GM18517 (cell line): ENCODE results near the gene KCTD2.
A peak's percentile ranks its signal among the peaks of the same experiment; 100 is the strongest.
"Not testable (repeated sequence)": the region's sequence is repeated elsewhere in the genome, so short reads cannot be mapped to it uniquely, and the experiment has no call there.

Source experiments
- ATAC-seq: cut with Tn5 transposase; IDR thresholded peaks from one replicate; pipeline ENCODE4 v1.9.1; 2021; ENCODE audit warnings: mild to moderate bottlenecking, moderate library complexity; ENCODE audit not compliant: unreplicated experiment

The KCTD2 gene

DNA sequence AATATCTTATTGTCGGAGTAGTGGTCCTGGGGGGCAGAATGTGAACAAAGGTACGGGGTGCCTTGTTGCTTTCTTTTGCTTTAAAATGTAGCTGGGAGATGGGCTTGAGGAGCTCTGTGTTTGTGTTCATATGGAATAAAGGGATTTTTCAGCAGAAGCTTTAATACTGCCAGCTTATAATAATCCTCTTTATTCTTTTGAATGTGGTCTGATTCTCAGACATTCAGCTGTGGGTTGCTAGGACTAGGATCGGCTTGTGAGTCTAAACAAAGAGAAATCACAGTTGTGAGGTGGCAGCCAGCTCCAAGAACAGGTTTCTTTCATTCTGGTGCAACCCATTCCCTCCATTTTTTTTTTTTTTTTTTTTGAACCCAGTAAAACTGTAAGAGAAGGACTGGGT, 27.3 kb upstream of the KCTD2 start:
- no peak for ATAC-seq

DNA sequence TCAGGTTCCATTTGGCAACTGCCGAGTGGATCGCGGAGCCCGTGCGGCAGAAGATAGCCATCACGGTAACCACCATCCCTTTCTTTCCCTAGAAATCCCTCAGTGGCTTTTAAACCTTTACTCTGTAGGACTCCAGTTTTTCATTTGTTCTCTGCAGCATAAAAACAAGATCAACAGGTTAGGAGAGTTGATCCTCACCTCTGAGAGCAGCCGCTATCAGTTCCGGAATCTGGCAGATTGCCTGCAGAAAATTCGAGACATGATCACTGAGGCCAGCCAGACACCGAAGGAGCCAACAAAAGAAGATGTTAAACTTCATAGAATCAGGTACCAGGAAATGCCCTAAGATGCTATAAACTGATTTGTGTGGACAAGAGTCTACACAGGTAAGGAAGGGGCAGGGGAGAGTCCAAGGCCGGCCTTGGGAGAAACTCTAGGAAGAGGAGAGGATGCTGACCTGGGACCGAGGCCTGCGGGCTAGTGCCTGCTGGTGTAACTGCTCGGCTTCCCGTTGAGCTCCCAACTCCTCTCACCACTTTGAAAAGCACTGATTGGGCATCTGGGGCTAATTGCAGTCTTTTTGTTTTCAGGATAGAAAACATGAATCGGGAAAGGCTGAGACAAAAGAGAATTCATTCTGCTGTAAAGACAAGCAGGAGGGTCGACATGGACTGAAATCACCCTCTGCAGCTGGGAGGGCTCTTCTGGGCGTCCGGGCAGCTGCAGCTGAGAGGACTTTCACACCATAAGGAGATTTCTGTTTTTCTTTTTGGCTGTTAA, 26.5 kb upstream of the KCTD2 start:
- ATAC-seq: no peak

DNA sequence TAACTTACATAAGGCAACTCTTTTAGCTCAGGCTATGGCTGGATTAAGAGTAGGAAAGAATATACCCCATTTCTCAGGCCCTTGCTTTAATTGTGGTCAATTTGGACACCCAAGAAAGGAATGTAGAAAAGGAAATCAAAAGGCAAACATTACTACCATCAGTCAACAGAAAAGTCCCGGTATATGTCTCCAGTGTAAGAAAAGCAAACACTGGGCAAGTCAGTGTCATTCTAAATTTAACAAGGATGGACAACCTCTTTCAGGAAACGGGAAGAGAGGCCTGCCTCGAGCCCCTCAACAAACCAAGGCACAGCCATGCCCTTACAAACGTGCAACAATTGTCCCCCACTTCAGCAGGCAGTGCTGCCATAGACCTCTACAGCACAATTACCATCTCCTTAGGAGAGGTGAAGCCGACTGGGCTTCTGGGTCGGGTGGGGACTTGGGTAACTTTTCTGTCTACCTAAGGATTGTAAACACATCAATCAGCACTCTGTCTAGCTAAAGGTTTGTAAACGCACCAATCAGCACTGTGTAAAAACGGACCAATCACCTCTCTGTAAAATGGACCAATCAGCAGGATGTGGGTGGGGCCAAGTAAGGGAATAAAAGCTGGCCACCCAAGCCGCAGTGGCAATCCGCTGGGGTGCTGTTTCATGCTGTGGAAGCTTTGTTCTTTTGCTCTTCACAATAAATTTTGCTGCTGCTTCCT, 22.2 kb upstream of the KCTD2 start:
- ATAC-seq: no peak

DNA sequence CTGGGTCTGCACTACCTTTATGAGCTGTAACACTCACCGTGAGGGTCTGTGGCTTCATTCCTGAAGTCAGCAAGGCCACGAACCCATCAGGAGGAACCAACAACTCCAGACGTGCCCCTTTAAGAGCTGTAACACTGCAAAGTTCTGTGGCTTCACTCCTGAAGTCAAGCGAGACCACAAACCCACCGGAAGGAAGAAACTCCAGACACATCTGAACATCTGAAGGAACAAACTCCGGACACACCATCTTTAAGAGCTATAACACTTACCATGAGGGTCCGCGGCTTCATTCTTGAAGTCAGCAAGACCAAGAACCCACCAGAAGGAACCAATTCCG, 21.7 kb upstream of the KCTD2 start:
- not testable (repeated sequence) for ATAC-seq

DNA sequence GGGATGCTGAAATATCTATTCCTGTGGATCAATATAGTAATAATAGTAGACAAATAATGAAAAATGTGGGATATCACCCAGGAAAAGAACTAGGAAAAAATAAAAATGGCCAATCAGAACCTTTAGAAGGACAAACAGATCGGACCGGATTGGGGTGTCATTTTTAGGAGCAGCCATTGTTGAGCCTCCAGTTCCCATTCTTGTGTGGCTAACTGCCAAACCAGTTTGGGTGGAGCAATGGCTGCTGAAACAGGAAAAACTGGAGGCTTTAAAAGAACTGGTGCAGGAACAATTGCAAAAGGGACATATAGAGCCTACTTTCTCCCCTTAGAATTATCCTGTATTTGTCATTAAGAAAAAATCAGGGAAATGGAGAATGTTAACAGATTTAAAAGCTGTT, 20.4 kb upstream of the KCTD2 start:
- not testable (repeated sequence) for ATAC-seq

DNA sequence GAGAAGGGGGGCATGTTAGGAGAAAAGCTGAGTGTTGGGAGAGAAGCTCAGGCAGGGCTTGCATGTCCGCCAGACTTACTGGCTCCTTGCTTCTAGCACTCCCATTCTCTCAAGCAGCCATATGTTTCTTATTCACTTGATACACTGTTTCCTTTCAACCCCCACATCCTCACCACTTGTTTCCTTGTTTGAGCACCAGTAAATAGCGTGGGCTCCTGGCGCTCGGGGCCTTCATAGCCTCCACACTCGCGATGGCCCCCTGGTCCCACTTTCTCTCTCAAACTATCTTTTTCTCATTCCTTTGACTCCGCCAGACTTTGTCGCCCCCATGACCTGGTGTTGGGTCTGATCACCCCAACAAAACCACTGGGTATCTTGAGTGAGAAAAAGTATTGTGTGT, 16.9 kb upstream of the KCTD2 start:
- ATAC-seq: no peak

DNA sequence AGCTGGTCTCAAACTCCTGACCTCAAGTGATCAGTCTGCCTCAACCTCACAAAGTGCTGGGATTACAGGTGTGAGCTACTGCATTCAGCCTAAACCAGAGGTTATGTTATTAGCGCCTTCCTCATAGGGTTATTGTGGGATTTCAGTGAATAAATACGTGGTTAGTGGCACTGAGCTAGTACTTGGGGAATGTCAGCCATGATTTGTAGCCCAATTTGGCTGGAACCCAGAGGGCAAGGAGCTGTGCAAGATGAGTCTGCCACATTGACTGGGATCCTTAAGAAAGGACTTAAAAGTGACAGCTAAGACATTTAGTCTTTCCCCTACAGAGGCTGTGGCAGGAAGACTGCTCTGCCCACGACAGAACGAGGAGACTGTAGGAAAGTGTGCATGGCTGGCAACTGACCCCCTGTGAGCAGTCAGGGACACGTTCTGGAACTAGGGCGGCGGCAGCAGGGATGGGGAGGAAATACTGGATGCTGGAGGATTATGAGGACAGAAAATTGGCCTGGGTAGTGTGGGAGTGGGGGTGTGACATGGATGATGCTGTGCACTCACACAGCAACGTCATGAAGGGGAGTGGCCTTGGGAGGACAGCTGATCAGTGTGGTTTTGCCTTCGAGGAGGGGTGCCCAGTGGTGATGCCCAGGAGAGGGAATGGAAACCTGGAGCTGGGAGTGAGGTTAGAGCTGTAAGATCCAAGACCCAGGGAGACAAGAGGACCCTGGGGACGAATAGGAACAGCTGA, 14.9 kb upstream of the KCTD2 start:
- ATAC-seq: no peak

DNA sequence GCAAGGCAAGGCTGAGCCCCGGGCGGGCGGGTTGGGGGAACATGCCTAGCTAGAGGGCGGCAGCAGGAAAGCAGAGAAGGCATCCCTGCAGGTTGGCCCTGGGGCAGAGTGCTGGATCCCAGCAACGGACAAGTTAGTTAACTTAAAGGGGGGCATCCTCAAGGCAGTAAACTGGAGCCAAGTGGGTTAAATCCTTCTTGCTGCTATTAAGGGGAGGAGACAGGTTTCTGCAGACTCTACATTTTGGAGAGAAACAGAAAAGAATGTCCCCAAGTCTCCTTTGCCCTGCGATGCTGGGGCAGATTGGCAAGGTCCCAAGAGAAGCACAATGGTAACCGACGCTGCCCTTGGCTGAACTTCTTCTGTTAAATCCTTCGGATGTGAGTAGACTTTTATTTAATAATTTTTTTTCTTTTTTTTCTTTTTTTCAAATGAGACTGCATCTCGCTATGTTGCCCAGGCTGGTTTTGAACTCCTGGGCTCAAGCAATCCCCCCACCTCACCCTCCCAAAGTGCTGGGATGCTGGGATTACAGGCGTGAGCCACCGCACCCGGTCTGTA, 14.2 kb upstream of the KCTD2 start:
- no peak for ATAC-seq

DNA sequence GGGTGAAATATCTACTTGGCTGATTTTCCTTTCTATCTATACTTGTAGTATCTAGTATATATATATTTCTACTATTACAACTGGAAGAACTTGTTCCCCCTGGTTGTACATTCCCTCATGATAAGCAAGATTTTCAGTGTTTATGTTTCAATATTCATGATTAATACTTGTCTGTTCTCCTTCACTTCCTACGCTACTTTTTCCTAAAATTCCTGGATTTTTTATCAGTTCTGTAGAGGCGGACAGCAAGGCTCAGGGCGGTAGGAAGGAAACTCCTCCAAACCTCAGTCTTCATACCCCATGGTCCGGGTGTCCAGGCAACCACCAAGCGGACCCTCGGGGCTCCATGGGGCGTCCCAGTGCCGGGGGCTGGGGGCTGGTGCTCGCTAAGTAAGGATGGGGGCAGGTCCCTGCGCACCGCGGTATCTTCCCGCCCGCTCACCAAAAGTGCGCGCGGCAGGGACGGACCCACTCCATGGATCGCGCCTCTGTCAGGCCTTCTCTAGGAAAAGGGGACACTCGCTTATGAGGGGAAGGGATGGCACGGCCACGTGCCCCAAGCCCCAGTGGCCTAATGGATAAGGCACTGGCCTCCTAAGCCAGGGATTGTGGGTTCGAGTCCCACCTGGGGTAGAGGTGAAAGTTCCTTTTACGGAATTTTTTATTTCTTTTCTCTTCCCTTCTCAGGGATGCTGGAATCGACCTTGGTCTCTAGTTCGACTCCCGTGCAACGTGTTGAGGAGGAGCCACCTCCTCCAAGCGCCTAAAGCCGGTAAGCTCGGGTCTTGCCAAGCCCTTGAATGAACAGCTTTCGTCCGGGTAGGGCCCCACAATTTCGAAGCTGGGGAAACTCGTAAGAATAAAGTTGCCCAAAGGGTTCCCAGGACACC, 13.4 kb upstream of the KCTD2 start:
- ATAC-seq: no peak

DNA sequence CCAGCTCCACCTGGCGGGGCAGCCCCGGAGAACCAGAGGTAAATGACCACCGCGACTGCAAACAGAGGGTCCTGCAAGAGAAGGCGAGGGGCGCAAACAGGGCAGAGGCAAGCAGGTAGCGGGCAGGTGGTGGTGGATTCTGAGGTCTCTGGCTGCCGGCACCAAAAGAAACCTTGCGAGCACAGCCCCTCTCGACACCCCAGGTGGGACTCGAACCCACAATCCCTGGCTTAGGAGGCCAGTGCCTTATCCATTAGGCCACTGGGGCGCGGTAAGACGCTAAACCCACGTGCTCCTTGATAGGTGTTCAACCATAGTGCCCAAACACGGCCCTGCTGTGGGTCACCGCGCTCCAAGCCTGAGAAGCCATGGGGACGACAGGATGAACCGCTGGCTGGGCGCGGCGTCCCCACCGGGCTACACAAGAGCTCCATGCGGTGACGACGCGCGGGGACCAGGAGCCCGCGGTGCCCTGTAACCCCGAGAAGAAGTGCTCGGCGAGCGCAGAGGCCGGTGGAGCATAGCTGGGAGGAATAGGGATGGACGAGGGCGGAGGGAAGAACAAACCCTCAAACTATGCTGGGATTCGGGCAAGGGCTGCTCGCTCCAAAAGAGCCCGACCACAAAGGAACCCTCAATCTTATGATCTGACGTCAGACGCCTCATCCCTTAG, 12.7 kb upstream of the KCTD2 start:
- ATAC-seq: no peak

DNA sequence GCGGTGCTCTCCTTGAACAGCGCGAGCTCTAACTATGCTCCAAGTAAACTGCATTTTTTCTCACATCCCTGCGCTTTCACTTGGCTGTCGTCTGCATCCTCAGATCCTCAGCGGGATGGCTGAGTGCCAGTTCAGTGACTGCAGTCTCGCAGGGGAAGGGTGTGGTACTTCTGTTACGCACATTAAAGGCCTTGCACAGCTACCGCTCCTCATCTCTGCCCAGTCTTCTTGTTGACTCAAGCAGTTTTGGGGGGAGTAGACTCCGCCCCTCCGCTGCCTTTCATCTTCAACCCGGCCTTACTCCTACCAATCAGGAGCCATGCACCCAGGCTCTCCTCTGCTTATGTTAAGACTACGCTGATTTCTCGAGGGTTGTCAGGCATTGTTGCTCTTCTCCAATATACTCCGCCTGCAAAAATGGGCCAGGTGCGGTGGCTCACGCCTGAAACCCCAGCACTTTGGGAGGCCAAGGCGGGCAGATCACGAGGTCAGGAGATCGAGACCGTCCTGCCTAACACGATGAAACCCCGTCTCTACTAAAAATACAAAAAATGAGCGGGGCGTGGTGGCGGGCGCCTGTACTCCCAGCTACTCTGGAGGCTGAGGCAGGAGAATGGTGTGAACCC, 10.3 kb upstream of the KCTD2 start:
- ATAC-seq: no peak

DNA sequence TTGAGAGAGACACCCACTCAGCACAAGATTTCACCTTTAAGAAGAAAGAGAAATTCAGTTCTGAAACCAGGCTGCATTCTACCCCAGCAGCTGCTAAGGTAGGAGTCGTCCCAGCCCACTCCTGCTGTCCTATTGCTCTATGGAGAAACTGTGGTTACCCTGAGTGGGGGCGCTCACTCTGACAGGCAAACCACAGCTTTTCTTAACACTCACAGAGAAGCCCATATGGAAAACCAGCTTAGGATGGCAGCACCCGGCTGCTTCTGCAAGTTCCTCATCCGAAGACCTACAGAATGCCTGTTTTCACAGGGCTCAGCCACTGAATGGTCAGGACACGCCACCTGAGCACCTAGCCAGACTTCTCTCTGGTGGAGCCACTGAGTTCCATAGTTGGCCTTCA, 7.8 kb upstream of the KCTD2 start:
- ATAC-seq: no peak

DNA sequence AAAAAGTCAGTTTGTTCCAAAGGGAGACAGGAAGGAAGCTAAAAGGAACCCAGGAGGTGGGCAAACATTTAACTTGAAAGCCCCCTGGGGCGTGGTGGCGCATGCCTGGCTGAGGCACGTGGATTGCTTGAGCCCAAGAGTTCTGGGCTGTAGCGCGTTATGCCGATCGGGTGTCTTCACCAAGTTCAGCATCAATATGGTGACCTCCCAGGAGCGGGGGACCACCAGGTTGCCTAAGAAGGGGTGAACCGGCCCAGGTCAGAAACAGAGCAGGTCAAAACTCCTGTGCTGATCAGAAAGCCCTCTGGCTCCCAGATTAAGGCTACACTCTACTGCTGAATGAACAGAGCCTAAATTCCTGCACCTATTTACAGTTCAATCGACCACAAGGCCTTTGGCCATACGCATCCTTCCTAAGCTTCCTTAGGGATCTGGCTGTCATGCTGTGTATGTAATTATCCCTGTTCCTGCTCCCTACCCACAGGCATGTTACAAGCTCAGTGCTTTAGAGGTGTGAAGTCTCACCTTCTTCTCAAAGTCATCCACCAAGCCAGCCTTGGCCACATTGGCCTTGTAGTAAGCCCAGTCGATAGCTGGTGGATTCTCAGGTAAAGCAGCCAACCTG, 5.3 kb upstream of the KCTD2 start:
- no peak for ATAC-seq

DNA sequence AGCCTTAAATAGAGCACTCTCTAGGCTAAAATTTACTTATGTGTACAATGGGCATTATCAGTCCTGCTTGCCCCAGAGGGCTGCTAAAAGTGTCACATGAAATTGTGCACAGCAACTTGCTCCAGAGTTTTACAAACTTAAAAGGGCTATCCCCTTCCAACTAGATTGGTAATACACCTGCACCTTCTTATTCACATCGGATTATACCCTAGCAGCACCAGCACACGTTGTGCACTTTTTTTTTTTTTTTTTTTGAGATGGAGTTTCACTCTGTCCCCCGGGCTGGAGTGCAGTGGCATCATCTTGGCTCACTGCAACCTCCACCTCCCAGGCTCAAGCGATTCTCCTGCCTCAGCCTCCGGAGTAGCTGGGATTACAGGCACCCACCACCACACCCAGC, 3.2 kb upstream of the KCTD2 start:
- not testable (repeated sequence) for ATAC-seq

DNA sequence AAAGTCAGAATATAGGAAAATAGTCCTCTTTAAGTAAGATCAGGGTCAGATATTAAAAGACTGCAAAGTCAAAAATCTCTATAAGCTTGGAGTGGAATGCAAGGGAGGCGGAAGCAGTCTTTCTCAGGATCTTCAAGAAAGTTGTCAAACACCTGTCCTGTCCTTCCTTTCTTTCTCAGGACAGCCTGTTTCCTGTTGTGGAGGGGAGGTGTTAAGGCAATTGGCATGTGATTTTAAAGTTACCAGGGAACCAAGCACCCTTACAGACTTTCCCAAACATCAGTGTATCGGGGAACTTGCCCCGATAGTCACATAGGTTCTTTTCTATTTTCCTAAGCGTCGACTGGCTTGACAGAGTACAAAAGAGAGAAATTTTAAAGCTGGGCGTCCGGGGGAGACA, 2.3 kb upstream of the KCTD2 start:
- no peak for ATAC-seq

DNA sequence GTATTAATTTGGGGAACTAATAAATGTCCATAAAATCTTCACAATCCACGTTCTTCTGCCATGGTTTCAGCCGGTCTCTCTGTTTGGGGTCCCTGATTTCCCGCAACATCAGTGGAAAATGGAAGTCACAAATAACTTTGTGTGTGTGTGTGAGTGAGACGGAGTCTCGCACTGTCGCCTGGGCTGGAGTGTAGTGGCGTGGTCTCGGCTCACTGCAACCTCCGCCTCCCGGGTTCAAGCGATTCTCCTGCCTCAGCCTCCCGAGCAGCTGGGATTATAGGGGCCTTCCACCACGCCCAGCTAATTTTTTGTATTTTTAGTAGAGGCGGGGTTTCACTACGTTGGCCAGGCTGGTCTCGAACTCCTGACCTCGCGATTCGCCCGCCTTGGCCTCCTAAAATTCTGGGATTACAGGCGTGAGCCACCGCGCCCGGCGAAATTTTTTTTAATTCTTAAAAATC, 1.0 kb upstream of the KCTD2 start:
- ATAC-seq: not testable (repeated sequence)

DNA sequence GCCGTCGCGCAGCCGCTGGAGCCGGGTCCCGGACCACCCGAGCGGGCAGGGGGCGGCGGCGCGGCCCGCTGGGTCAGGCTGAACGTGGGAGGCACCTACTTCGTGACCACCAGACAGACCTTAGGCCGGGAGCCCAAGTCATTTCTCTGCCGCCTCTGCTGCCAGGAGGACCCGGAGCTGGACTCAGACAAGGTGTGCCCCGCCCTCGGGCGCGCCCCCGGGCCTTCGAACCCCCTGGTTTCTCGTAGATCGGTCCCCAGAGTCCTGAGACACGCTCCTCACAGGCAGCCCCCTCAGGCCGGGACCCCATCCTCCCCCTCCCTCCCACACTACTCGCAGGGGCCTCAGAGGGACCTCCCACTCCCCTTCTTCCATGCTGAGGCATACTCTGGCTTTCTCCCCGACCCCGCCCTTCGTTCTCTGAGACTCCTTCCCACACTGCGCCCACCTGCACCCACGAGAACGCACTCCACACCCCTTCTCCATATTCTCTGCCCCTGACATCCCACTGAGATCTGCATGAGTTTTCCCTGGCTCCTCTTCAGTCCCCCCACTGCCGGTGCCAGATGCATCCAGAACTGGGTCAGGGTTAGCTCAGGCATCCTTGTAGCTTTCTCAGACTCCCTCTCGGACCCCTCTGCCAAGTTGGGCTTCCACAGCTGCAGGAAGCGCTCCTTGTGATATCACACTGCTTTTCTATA, 523 bp downstream of the KCTD2 start:
- ATAC-seq: peak; percentile 11

DNA sequence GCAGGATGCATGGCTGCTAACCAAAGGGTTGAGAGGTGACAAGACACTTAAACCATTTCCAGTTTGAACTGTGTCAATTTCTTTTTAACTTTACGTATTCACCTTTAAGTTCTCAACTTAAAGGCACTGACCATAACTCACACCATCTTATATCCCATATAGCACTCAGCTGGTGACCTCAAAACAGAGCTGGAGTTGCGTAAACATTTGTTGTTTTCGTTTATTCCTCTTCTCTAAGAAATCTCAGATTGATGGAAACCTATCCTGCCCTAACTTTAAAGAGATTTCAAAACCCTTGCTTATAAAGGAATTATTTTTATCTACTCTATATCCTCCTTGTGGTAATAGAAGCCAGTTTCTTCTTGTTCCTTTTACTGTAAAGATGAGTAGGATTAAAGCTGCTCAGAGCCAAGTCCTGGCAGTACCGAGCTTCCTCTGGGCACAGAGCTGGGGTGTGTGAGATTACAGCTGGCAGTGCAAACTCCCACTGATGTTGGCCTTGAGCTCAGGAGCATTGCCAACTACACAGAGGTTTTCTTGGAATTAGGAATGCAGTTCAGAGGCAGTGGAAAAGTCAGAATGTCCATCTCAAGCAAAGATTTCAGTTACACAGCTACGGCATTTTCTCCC, 1.3 kb downstream of the KCTD2 start:
- no peak for ATAC-seq
